HepG2 (cell line): ENCODE data around the gene EFHD2. TPM values are rescaled to one million over a fixed set of nuclear protein-coding genes. Genes with fewer than 3 reads are reported as not detected.

Experiments used
- BCLAF1 ChIP-seq: fragments of 450-650 bp; IDR thresholded peaks from 2 replicates; pipeline ENCODE4 v1.6.1; 2017; ENCODE audit warnings: mild to moderate bottlenecking
- ESRRA ChIP-seq: sonication (generic); formaldehyde crosslinking; IDR thresholded peaks from 2 replicates; pipeline ENCODE4 v1.5.1; 2020; ENCODE audit warnings: mild to moderate bottlenecking, low read depth, missing genetic modification reagents
- ETV6 ChIP-seq: sonication (generic); formaldehyde crosslinking; conservative IDR thresholded peaks from 2 replicates; pipeline ENCODE4 v1.4.0; 2020; ENCODE audit warnings: missing genetic modification reagents
- GRHL1 ChIP-seq: sonication (generic); formaldehyde crosslinking; conservative IDR thresholded peaks from 2 replicates; pipeline ENCODE4 v1.8.0; 2022; ENCODE audit warnings: missing genetic modification reagents
- JDP2 ChIP-seq: sonication (generic); formaldehyde crosslinking; IDR thresholded peaks from 2 replicates; pipeline ENCODE4 v1.8.1; 2022; ENCODE audit warnings: missing genetic modification reagents, borderline replicate concordance
- KAT8 ChIP-seq: IDR thresholded peaks from 2 replicates; pipeline ENCODE4 v1.6.1; 2016; ENCODE audit warnings: missing genetic modification reagents, missing compliant biosample characterization
- KMT2B ChIP-seq: IDR thresholded peaks from 2 replicates; pipeline ENCODE4 v1.6.1; 2016; ENCODE audit warnings: missing genetic modification reagents, missing compliant biosample characterization
- MEIS1 ChIP-seq: sonication (generic); formaldehyde crosslinking; IDR thresholded peaks from 2 replicates; pipeline ENCODE4 v1.9.0; 2021; ENCODE audit warnings: mild to moderate bottlenecking, missing genetic modification reagents, moderate library complexity, borderline replicate concordance
- NCOR1 ChIP-seq: fragments of 200-600 bp; sonication (generic); IDR thresholded peaks from 2 replicates; pipeline ENCODE4 v1.7.0; 2017; ENCODE audit warnings: antibody characterized with exemption, low read length, borderline replicate concordance
- SIN3A ChIP-seq: IDR thresholded peaks from 2 replicates; pipeline ENCODE4 v1.6.1; 2011; ENCODE audit warnings: low read depth, mild to moderate bottlenecking, control low read depth, low read length, borderline replicate concordance
- SKIL ChIP-seq: sonication (generic); formaldehyde crosslinking; IDR thresholded peaks from 2 replicates; pipeline ENCODE4 v1.8.0; 2022; ENCODE audit warnings: missing genetic modification reagents, mild to moderate bottlenecking, moderate library complexity, borderline replicate concordance
- SYNCRIP ChIP-seq: fragments of 200-400 bp; formaldehyde crosslinking; IDR thresholded peaks from 2 replicates; pipeline ENCODE4 v1.6.1; 2018; ENCODE audit warnings: mild to moderate bottlenecking, low read depth, low read length; ENCODE audit not compliant: insufficient read depth
- TOE1 ChIP-seq: sonication (generic); formaldehyde crosslinking; IDR thresholded peaks from 2 replicates; pipeline ENCODE4 v1.4.0; 2020; ENCODE audit warnings: mild to moderate bottlenecking, missing genetic modification reagents
- ZBTB10 ChIP-seq: sonication (generic); formaldehyde crosslinking; IDR thresholded peaks from 2 replicates; pipeline ENCODE4 v1.4.0; 2020; ENCODE audit warnings: missing genetic modification reagents, borderline replicate concordance
- ZFP36L1 ChIP-seq: sonication (generic); formaldehyde crosslinking; IDR thresholded peaks from 2 replicates; pipeline ENCODE4 v1.8.0; 2022; ENCODE audit warnings: mild to moderate bottlenecking, missing genetic modification reagents, moderate library complexity
- ZMYM3 ChIP-seq: sonication (generic); formaldehyde crosslinking; IDR thresholded peaks from 2 replicates; pipeline ENCODE4 v1.5.1; 2020; ENCODE audit warnings: mild to moderate bottlenecking, missing genetic modification reagents
- ZNF24 ChIP-seq: fragments of 450-650 bp; IDR thresholded peaks from 2 replicates; pipeline ENCODE4 v1.6.1; 2017; ENCODE audit warnings: antibody characterized with exemption, mild to moderate bottlenecking
- ZSCAN29 ChIP-seq: sonication (generic); formaldehyde crosslinking; conservative IDR thresholded peaks from 2 replicates; pipeline ENCODE4 v1.4.0; 2020; ENCODE audit warnings: mild to moderate bottlenecking, missing genetic modification reagents
- polyA plus RNA-seq, 8 experiments: library from polyadenylated mRNA; depleted of rRNA in 3 of 8; stranded (reverse) in 7 of 8; unstranded in 1 of 8; fragments of >200 nt; fragmentation: Illumina TruSeq in 4 of 8; extraction: Trizol in 4 of 8; gene quantifications; 2 replicates each; pipeline versions ENCODE4 v1.2.1 to v1.2.3, GENCODE V29; 2011 to 2016; ENCODE audit warnings: low read depth in 4 of 8, missing spikeins in 1 of 8, mixed read lengths in 1 of 8; ENCODE audit not compliant: insufficient read depth in 1 of 8
- total RNA-seq, 5 experiments: library from RNA; depleted of rRNA; stranded (reverse); fragments of >200 nt; fragmentation: Illumina TruSeq; extraction: Trizol; gene quantifications; 2 replicates each; pipeline ENCODE4 v1.2.3, GENCODE V29; 2016; ENCODE audit warnings: low read depth in 1 of 5

Gene EFHD2
- total and polyA plus RNA-seq, 2 of the 13 experiments (the other 11 are each of a cell fraction or from before 2014, with no cell fraction given): 9.4 to 12.7 TPM

GRCh38 chr1:15370781-15371520, 38.7 kb upstream of the EFHD2 start (continued):
- TF ChIP-seq GRHL1 (no peak), SIN3A (peak; percentile 65; the same call in 1 of the 2 replicates), ZSCAN29 (CRISPR knock-in tag) (peak; percentile 38; the same call in 1 of the 2 replicates), MEIS1 (CRISPR knock-in tag) (no peak), KAT8 (CRISPR knock-in tag) (no peak), ZMYM3 (CRISPR knock-in tag) (peak; percentile 72; the same call in 1 of the 2 replicates), SYNCRIP (no peak), SKIL (CRISPR knock-in tag) (0 out of 2 replicates have a peak, but pooled peaks have one; percentile 34), ZFP36L1 (CRISPR knock-in tag) (no peak), ZNF24 (0 out of 2 replicates have a peak, but pooled peaks have one; percentile 23), JDP2 (no peak), ETV6 (CRISPR knock-in tag) (no peak), NCOR1 (peak; percentile 78; the same call in 1 of the 2 replicates), ESRRA (CRISPR knock-in tag) (peak; percentile 72; the same call in 1 of the 2 replicates), TOE1 (CRISPR knock-in tag) (no peak), ZBTB10 (no peak), BCLAF1 (no peak), KMT2B (CRISPR knock-in tag) (no peak)
